ENCODE results near the gene TLR9.

Gene TLR9

GRCh38 chr3:52247409-52248164 lies 22.1 kb upstream of the TLR9 start:
- DNase-seq (ENCODE audit: low read depth in 2 of 2), result no peak

- no peak for DNase-seq (ENCODE audit: low read depth in 2 of 2)
These were observed 21.4 kb upstream of the TLR9 start for GRCh38 chr3:52246728-52247408.

GRCh38 chr3:52246264-52246620 lies 20.8 kb upstream of the TLR9 start:
- no peak for DNase-seq (ENCODE audit: low read depth in 2 of 2)

GRCh38 chr3:52245322-52246263 lies 20.1 kb upstream of the TLR9 start, which contains the start of gene PPM1M:
Gene PPM1M (plus strand): TSS chr3:52245759. CDS start chr3:52245825, 66 bp downstream.
- no peak for DNase-seq (ENCODE audit: low read depth in 2 of 2)

GRCh38 chr3:52243791-52244628 lies 18.6 kb upstream of the TLR9 start:
- no peak for DNase-seq (ENCODE audit: low read depth in 2 of 2)

- no peak for DNase-seq (ENCODE audit: low read depth in 2 of 2)
These were observed 16.6 kb upstream of the TLR9 start for GRCh38 chr3:52242039-52242438.

GRCh38 chr3:52240886-52241370 lies 15.5 kb upstream of the TLR9 start:
- DNase-seq (ENCODE audit: low read depth in 2 of 2), result no peak

GRCh38 chr3:52240059-52240885 lies 14.8 kb upstream of the TLR9 start:
- peak; percentile 74 to 78 for DNase-seq (ENCODE audit: low read depth in 2 of 2)

GRCh38 chr3:52238761-52239701 lies 13.6 kb upstream of the TLR9 start, which contains the start of gene TWF2:
Gene TWF2 (minus strand): TSS chr3:52239158. CDS start chr3:52239016, 142 bp downstream.
- peak; percentile 57 to 62 for DNase-seq (ENCODE audit: low read depth in 2 of 2)

GRCh38 chr3:52238193-52238760 lies 12.8 kb upstream of the TLR9 start:
- no peak for DNase-seq (ENCODE audit: low read depth in 2 of 2)

GRCh38 chr3:52237657-52238172 lies 12.3 kb upstream of the TLR9 start:
- DNase-seq (ENCODE audit: low read depth in 2 of 2), result peak; percentile 49 to 61

- DNase-seq (ENCODE audit: low read depth in 2 of 2), result no peak
These were observed 11.7 kb upstream of the TLR9 start for GRCh38 chr3:52237006-52237656.

- no peak for DNase-seq (ENCODE audit: low read depth in 2 of 2)
These were observed 11.0 kb upstream of the TLR9 start for GRCh38 chr3:52236424-52236886.

GRCh38 chr3:52234516-52235447 lies 9.3 kb upstream of the TLR9 start:
- no peak for DNase-seq (ENCODE audit: low read depth in 2 of 2)

- no peak for DNase-seq (ENCODE audit: low read depth in 2 of 2)
These were observed 8.5 kb upstream of the TLR9 start for GRCh38 chr3:52233968-52234367.

- no peak for DNase-seq (ENCODE audit: low read depth in 2 of 2)
These were observed 7.7 kb upstream of the TLR9 start for GRCh38 chr3:52233108-52233591.
